Glutamatergic neuron (in vitro differentiated cells): ENCODE results near the gene SMAD6. TPM values are rescaled to one million over a fixed set of nuclear protein-coding genes. Genes with fewer than 3 reads are reported as not detected.

ENCODE experiments used
- DNase-seq: peaks from one replicate; pipeline ENCODE4 v3.0.0; 2022
- H3K27ac Mint-ChIP-seq: one replicate; pipeline ENCODE4 v1.8.0; 2020; ENCODE audit warnings: mild to moderate bottlenecking, mixed read lengths, inconsistent platforms; ENCODE audit not compliant: unreplicated experiment
- H3K27me3 Mint-ChIP-seq: one replicate; pipeline ENCODE4 v1.8.0; 2020; ENCODE audit warnings: mild to moderate bottlenecking, moderate library complexity, mixed read lengths, inconsistent platforms; ENCODE audit not compliant: unreplicated experiment
- H3K36me3 Mint-ChIP-seq: one replicate; pipeline ENCODE4 v1.8.0; 2020; ENCODE audit warnings: mild to moderate bottlenecking, mixed read lengths, inconsistent platforms; ENCODE audit not compliant: unreplicated experiment
- H3K4me1 Mint-ChIP-seq: one replicate; pipeline ENCODE4 v1.8.0; 2020; ENCODE audit warnings: mild to moderate bottlenecking, low read depth, mixed read lengths, inconsistent platforms; ENCODE audit not compliant: unreplicated experiment
- H3K4me3 Mint-ChIP-seq: one replicate; pipeline ENCODE4 v1.8.0; 2020; ENCODE audit warnings: mild to moderate bottlenecking, mixed read lengths, inconsistent platforms; ENCODE audit not compliant: unreplicated experiment
- H3K9me3 Mint-ChIP-seq: one replicate; pipeline ENCODE4 v1.8.0; 2020; ENCODE audit warnings: mild to moderate bottlenecking, moderate library complexity, mixed read lengths, inconsistent platforms; ENCODE audit not compliant: unreplicated experiment
- CTCF ChIP-seq: fragments of 200-600 bp; sonication (generic); IDR thresholded peaks from one replicate; pipeline ENCODE4 v1.5.0; 2021; ENCODE audit not compliant: partially characterized antibody, unreplicated experiment
- total RNA-seq: library from RNA; stranded (reverse); fragmentation: NEBNext Ultra II Directional; extraction: Animal tissue kit (Norgen Biotek cat#: 25700); gene quantifications from one replicate; pipeline ENCODE4 v1.2.1, GENCODE V29; 2021; ENCODE audit not compliant: unreplicated experiment

Gene SMAD6
- total RNA-seq, 1 donor from 2014 or later, result 0.83 TPM

DNA sequence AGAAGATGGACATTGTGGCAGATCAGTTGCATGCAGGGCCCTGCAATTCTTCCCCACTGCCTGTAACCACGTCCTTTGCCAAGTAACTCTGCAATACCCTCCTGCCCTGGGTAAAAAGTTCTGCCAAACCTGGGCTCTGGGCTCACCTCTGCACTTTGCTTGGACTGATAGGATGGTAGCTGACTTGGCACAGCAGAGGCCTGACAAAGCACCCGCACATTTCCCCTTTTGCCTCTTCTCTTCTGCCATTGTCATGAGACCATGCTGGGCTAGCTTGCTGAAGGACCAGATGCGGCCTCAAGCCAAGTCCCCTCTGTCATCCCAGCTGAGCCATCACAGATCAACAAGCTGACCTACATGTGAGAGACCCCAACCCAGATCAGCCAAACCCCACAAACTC is 122.4 kb downstream of the SMAD6 start:
- no peaks in the 10 kb centered on the region for H3K4me1 Mint-ChIP-seq
- no peak overlapping the region for H3K4me3 Mint-ChIP-seq
- no peak for TF ChIP-seq CTCF
- no peaks in the 10 kb centered on the region for H3K27me3 Mint-ChIP-seq
- H3K27ac Mint-ChIP-seq, result no peak overlapping the region
- DNase-seq, result no peak
- H3K36me3 Mint-ChIP-seq, result peaks cover 5% of the 10 kb centered on the region
- H3K9me3 Mint-ChIP-seq, result no peaks in the 10 kb centered on the region

GRCh38 chr15:66825139-66825538 is 123.1 kb downstream of the SMAD6 start:
- no peak for TF ChIP-seq CTCF
- H3K4me1 Mint-ChIP-seq, result no peaks in the 10 kb centered on the region
- DNase-seq, result no peak
- H3K9me3 Mint-ChIP-seq, result no peaks in the 10 kb centered on the region
- no peak overlapping the region for H3K4me3 Mint-ChIP-seq
- no peak overlapping the region for H3K27ac Mint-ChIP-seq
- H3K27me3 Mint-ChIP-seq, result no peaks in the 10 kb centered on the region
- H3K36me3 Mint-ChIP-seq, result peaks cover 5% of the 10 kb centered on the region

- Mint-ChIP-seq H3K27ac (no peak overlapping the region), H3K27me3 (no peaks in the 10 kb centered on the region), H3K4me3 (no peak overlapping the region), H3K9me3 (no peaks in the 10 kb centered on the region), H3K4me1 (no peaks in the 10 kb centered on the region), H3K36me3 (peaks cover 5% of the 10 kb centered on the region)
- DNase-seq, result no peak
- no peak for TF ChIP-seq CTCF
These were observed 123.7 kb downstream of the SMAD6 start for GRCh38 chr15:66825731-66826130.

DNA sequence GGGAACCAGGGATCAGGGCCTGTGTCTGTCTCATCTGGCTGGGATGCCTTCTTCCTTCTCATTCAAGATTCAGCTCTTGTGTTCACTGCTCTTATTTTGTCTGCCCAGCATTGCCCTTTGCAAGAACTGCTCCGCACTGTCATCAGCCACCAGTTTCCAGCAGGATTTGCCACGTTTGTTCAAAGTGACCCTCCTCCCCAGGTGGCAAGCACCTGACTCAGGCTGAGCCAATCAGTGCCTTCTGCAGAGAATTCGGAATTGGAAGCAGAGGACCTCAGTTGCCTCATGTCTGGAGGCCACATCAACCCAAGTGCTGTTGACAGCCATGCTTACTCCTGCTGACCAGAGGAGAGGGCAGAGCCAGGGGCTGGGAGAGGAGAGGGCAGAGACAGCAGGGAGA is 124.5 kb downstream of the SMAD6 start:
- no peak overlapping the region for H3K27ac Mint-ChIP-seq
- H3K36me3 Mint-ChIP-seq, result peaks cover 5% of the 10 kb centered on the region
- peaks cover 4% of the 10 kb centered on the region for H3K27me3 Mint-ChIP-seq
- H3K4me1 Mint-ChIP-seq, result no peaks in the 10 kb centered on the region
- H3K4me3 Mint-ChIP-seq, result no peak overlapping the region
- DNase-seq, result no peak
- no peak for TF ChIP-seq CTCF
- H3K9me3 Mint-ChIP-seq, result no peaks in the 10 kb centered on the region

DNA sequence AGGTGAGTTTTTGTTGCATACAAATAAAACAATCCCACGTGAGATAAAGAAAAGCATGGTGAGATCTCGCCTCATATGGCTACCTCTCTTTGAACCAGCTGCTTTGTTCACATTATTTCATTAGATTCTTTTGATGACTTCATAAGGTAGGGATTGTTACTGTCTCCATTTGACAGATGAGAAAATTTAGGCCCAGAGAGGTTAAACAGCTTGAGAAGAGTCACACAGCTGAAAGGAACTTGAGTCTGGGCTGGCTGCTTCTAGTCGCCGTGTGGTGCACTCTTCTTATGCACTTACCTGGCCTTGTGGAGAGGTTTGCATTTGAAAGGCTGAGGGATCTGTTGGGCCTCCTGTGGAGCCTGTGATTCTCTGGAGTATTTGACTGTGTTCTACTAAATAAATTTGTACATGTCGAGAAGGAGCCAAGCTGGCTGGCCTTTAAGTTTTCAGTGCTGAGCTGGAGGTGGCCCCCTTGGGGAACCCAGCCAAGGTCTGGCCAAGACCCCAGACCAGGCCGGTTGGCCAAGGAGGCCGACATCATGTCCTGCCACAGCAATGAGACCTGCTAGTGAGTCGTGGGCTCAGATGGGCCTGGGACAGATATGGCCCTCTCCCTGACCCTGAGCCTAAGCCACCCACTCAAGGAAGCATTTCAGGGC is 125.1 kb downstream of the SMAD6 start:
- Mint-ChIP-seq H3K27ac (no peak overlapping the region), H3K9me3 (no peaks in the 10 kb centered on the region), H3K4me3 (no peak overlapping the region), H3K27me3 (peaks cover 7% of the 10 kb centered on the region), H3K36me3 (peaks cover 5% of the 10 kb centered on the region), H3K4me1 (no peaks in the 10 kb centered on the region)
- TF ChIP-seq CTCF, result no peak
- no peak for DNase-seq
